ENCODE data around the gene DEGS1. TPM values are rescaled to one million over a fixed set of nuclear protein-coding genes. Genes with fewer than 3 reads are reported as not detected.

DEGS1 gene
- total and polyA plus RNA-seq, 10 of the 15 experiments (the other 5 are each of a cell fraction or from before 2014, with no cell fraction given): 16.5 to 133 (median 46.0) TPM

DNA sequence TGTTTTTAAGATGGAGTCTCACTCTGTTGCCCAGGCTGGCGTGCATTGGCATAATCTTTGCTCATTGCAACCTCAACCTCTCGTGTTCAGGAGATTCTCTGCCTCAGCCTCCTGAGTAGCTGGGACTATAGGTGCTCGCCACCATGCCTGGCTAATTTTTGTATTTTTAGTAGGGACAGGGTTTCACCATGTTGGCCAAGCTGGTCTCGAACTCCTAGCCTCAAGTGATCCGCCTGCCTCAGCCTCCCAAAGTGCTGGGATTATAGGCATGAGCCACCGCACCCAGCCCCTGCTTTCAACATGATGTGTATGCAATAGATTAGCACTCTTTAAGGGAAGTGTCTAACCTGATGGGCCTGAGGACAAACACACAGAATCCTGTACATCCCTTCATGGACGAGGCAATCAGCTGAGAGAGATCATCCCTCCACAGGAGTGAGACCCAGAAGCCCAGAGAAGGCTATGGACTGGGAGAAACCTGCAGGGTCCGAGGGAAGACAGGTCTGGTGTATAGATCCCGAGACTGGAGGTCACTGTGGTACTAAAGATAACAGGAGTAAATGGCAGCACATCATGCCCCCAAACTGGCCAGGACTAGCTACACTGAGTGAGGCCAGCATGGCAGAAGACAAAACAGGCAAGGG, 5.6 kb upstream of the DEGS1 start:
- no peaks in the 10 kb centered on the region for H3K79me2 ChIP-seq (ENCODE audit: control insufficient read depth, insufficient read depth, low read length)
- DNase-seq (ENCODE audit: low read depth, low spot score) (no peak), ATAC-seq (no peak), FAIRE-seq (no peak)
- intact Hi-C loops (cut with micrococcal nuclease; ENCODE audit: unreplicated experiment): no loop called here
- H3K9ac ChIP-seq (ENCODE audit: control insufficient read depth, insufficient read depth, low read length): no peak overlapping the region
- ChIA-PET SMC1A (ENCODE audit: uncharacterized antibody, unreplicated experiment) (no interaction called here), POLR2A (no interaction called here), RAD21 (ENCODE audit: unreplicated experiment) (no interaction called here), CTCF (interaction anchor here (1.0 to 1.6 kb wide), 2 partner anchors 10 to 26 kb away, joined by 3 read pairs; no protein-coding TSS in a partner anchor)
- no TSS peak for BruUV-seq (replicated peaks)
- no peaks in the 10 kb centered on the region for H3K9me3 ChIP-seq (replicated peaks; ENCODE audit: control insufficient read depth, insufficient read depth, low read length)
- H3K36me3 ChIP-seq (ENCODE audit: control insufficient read depth in 2 of 2, insufficient read depth in 2 of 2, low read length in 1 of 2): no peaks in the 10 kb centered on the region
- H2AFZ ChIP-seq (ENCODE audit: control insufficient read depth, low read depth, low read length): no peak overlapping the region
- H3K4me2 ChIP-seq (ENCODE audit: control insufficient read depth, insufficient read depth): no peak overlapping the region
- H3K27ac ChIP-seq (ENCODE audit: control insufficient read depth, insufficient read depth): no peak overlapping the region
- WGBS (ENCODE audit: insufficient coverage, insufficient replicate concordance, low lambda C conversion rate, missing lambda C conversion rate): 58% methylated on average over 8 of the region's 9 CpGs
- peaks cover 7% of the 10 kb centered on the region; the same call in 1 of the 2 replicates for H3K4me1 ChIP-seq (ENCODE audit: control insufficient read depth, insufficient read depth, low read length)
- H3K4me3 ChIP-seq: no peak overlapping the region
- H4K20me1 ChIP-seq (ENCODE audit: control insufficient read depth, insufficient read depth): no peaks in the 10 kb centered on the region
- no peaks in the 10 kb centered on the region for H3K27me3 ChIP-seq (replicated peaks in 1 of 2; ENCODE audit: control insufficient read depth in 2 of 2, insufficient read depth in 2 of 2, low read length in 1 of 2)
- in situ Hi-C loops (cut with MboI): no loop called here
- TF ChIP-seq, protein P1, sequence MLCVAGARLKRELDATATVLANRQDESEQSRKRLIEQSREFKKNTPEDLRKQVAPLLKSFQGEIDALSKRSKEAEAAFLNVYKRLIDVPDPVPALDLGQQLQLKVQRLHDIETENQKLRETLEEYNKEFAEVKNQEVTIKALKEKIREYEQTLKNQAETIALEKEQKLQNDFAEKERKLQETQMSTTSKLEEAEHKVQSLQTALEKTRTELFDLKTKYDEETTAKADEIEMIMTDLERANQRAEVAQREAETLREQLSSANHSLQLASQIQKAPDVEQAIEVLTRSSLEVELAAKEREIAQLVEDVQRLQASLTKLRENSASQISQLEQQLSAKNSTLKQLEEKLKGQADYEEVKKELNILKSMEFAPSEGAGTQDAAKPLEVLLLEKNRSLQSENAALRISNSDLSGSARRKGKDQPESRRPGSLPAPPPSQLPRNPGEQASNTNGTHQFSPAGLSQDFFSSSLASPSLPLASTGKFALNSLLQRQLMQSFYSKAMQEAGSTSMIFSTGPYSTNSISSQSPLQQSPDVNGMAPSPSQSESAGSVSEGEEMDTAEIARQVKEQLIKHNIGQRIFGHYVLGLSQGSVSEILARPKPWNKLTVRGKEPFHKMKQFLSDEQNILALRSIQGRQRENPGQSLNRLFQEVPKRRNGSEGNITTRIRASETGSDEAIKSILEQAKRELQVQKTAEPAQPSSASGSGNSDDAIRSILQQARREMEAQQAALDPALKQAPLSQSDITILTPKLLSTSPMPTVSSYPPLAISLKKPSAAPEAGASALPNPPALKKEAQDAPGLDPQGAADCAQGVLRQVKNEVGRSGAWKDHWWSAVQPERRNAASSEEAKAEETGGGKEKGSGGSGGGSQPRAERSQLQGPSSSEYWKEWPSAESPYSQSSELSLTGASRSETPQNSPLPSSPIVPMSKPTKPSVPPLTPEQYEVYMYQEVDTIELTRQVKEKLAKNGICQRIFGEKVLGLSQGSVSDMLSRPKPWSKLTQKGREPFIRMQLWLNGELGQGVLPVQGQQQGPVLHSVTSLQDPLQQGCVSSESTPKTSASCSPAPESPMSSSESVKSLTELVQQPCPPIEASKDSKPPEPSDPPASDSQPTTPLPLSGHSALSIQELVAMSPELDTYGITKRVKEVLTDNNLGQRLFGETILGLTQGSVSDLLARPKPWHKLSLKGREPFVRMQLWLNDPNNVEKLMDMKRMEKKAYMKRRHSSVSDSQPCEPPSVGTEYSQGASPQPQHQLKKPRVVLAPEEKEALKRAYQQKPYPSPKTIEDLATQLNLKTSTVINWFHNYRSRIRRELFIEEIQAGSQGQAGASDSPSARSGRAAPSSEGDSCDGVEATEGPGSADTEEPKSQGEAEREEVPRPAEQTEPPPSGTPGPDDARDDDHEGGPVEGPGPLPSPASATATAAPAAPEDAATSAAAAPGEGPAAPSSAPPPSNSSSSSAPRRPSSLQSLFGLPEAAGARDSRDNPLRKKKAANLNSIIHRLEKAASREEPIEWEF (IDR thresholded peaks at IDR 0.05; ENCODE audit: insufficient replicate concordance, low read depth, low read length): no peak
- TF ChIP-seq CBX5 (IDR thresholded peaks at IDR 0.05; ENCODE audit: low read depth) (no peak), HDAC2 (IDR thresholded peaks at IDR 0.05) (no peak), ELK1 (IDR thresholded peaks at IDR 0.05; ENCODE audit: low read depth, low read length) (no peak), RUNX3 (IDR thresholded peaks at IDR 0.05; ENCODE audit: low read length) (no peak), POLR2AphosphoS2 (IDR thresholded peaks at IDR 0.05; ENCODE audit: low read depth, low read length) (no peak), SUZ12 (IDR thresholded peaks at IDR 0.05; ENCODE audit: unreplicated experiment) (no peak), ZNF24 (IDR thresholded peaks at IDR 0.05) (no peak), ZSCAN29 (IDR thresholded peaks at IDR 0.05) (no peak), RBBP5 (conservative IDR thresholded peaks at IDR 0.05) (no peak), BCL11A (IDR thresholded peaks at IDR 0.05; ENCODE audit: low read depth, low read length) (no peak)
- TF ChIP-seq, protein P2, sequence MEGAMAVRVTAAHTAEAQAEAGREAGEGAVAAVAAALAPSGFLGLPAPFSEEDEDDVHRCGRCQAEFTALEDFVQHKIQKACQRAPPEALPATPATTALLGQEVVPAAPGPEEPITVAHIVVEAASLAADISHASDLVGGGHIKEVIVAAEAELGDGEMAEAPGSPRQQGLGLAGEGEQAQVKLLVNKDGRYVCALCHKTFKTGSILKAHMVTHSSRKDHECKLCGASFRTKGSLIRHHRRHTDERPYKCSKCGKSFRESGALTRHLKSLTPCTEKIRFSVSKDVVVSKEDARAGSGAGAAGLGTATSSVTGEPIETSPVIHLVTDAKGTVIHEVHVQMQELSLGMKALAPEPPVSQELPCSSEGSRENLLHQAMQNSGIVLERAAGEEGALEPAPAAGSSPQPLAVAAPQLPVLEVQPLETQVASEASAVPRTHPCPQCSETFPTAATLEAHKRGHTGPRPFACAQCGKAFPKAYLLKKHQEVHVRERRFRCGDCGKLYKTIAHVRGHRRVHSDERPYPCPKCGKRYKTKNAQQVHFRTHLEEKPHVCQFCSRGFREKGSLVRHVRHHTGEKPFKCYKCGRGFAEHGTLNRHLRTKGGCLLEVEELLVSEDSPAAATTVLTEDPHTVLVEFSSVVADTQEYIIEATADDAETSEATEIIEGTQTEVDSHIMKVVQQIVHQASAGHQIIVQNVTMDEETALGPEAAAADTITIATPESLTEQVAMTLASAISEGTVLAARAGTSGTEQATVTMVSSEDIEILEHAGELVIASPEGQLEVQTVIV (IDR thresholded peaks at IDR 0.05; ENCODE audit: borderline replicate concordance, partially characterized antibody): no peak
